Measurements from ENCODE around the gene PDP2. TPM values are rescaled to one million over a fixed set of nuclear protein-coding genes. Genes with fewer than 3 reads are reported as not detected.

The PDP2 gene
- total and polyA plus RNA-seq, 2 of the 4 experiments (the other 2 are of a cell fraction) = 5.3 to 16.8 TPM

Other genes starting within 250 kb of the PDP2 start
- gene CMTM4, start 183.8 kb upstream of the PDP2 start, total RNA-seq (2012; rRNA removed) = 14.5 and 15.8 TPM in 2 replicates
- gene CMTM4, start 183.8 kb upstream of the PDP2 start, polyA plus RNA-seq (2012; rRNA removed) = 8.3 and 9.0 TPM in 2 replicates
- 88.4 and 98.9 TPM in 2 replicates for gene DYNC1LI2, start 128.9 kb upstream of the PDP2 start, total RNA-seq (2012; rRNA removed)
- gene DYNC1LI2, start 128.9 kb upstream of the PDP2 start, polyA plus RNA-seq (2012; rRNA removed) = 54.2 and 65.3 TPM in 2 replicates
- under 0.01 TPM in 1 of 2 replicates, not detected in the other for gene TERB1, start 78.9 kb upstream of the PDP2 start, total RNA-seq (2012; rRNA removed)
- not detected in 2 replicates for gene TERB1, start 78.9 kb upstream of the PDP2 start, polyA plus RNA-seq (2012; rRNA removed)
- gene NAE1, start 49.5 kb upstream of the PDP2 start, total RNA-seq (2012; rRNA removed) = 36.7 and 49.4 TPM in 2 replicates
- gene NAE1, start 49.5 kb upstream of the PDP2 start, polyA plus RNA-seq (2012; rRNA removed) = 25.7 and 33.0 TPM in 2 replicates
- gene CA7, start 36.1 kb upstream of the PDP2 start, total RNA-seq (2012; rRNA removed) = not detected in 2 replicates
- not detected in 2 replicates for gene CA7, start 36.1 kb upstream of the PDP2 start, polyA plus RNA-seq (2012; rRNA removed)
- gene CDH16, start 38.4 kb downstream of the PDP2 start, total RNA-seq (2012; rRNA removed) = not detected in 2 replicates
- not detected in 2 replicates for gene CDH16, start 38.4 kb downstream of the PDP2 start, polyA plus RNA-seq (2012; rRNA removed)
- gene RRAD, start 45.0 kb downstream of the PDP2 start, total RNA-seq (2012; rRNA removed) = 1.3 and 1.4 TPM in 2 replicates
- 2.1 and 2.9 TPM in 2 replicates for gene RRAD, start 45.0 kb downstream of the PDP2 start, polyA plus RNA-seq (2012; rRNA removed)
- gene CIAO2B, start 53.9 kb downstream of the PDP2 start, total RNA-seq (2012; rRNA removed) = 148 and 168 TPM in 2 replicates
- gene CIAO2B, start 53.9 kb downstream of the PDP2 start, polyA plus RNA-seq (2012; rRNA removed) = 234 and 283 TPM in 2 replicates
- gene CES2, start 55.0 kb downstream of the PDP2 start, total RNA-seq (2012; rRNA removed) = 11.9 and 15.1 TPM in 2 replicates
- gene CES2, start 55.0 kb downstream of the PDP2 start, polyA plus RNA-seq (2012; rRNA removed) = 23.2 and 24.2 TPM in 2 replicates
- under 0.01 TPM in 1 of 2 replicates, not detected in the other for gene CES3, start 80.8 kb downstream of the PDP2 start, total RNA-seq (2012; rRNA removed)
- gene CES3, start 80.8 kb downstream of the PDP2 start, polyA plus RNA-seq (2012; rRNA removed) = 0.03 and 0.06 TPM in 2 replicates
- 0.72 and 0.83 TPM in 2 replicates for gene CES4A, start 108.1 kb downstream of the PDP2 start, total RNA-seq (2012; rRNA removed)
- 4.0 and 4.7 TPM in 2 replicates for gene CES4A, start 108.1 kb downstream of the PDP2 start, polyA plus RNA-seq (2012; rRNA removed)
- 48.0 and 110 TPM in 2 replicates for gene CBFB, start 148.6 kb downstream of the PDP2 start, total RNA-seq (2012; rRNA removed)
- 39.8 and 44.2 TPM in 2 replicates for gene CBFB, start 148.6 kb downstream of the PDP2 start, polyA plus RNA-seq (2012; rRNA removed)
- 13.1 and 14.0 TPM in 2 replicates for gene PHAF1, start 229.4 kb downstream of the PDP2 start, total RNA-seq (2012; rRNA removed)
- gene PHAF1, start 229.4 kb downstream of the PDP2 start, polyA plus RNA-seq (2012; rRNA removed) = 19.8 and 22.5 TPM in 2 replicates